ENCODE data around the gene FBXW11.

The FBXW11 gene

GRCh38 chr5:172005708-172006320 lies 624 bp downstream of the FBXW11 start:
- peak overlapping the region; percentile 92 for H3K27ac Mint-ChIP-seq
- H3K27me3 Mint-ChIP-seq = no peaks in the 10 kb centered on the region
- H3K36me3 Mint-ChIP-seq (ENCODE audit: low read depth) = peaks cover 27% of the 10 kb centered on the region
- peaks cover 67% of the 10 kb centered on the region for H3K4me1 Mint-ChIP-seq
- DNase-seq (peak; percentile 42), ATAC-seq (peak; percentile 2)
- peak overlapping the region; percentile 96 for H3K4me3 Mint-ChIP-seq
- no peaks in the 10 kb centered on the region for H3K9me3 Mint-ChIP-seq

- Mint-ChIP-seq H3K4me3 (peak overlapping the region; percentile 96), H3K36me3 (ENCODE audit: low read depth) (peaks cover 34% of the 10 kb centered on the region), H3K9me3 (no peaks in the 10 kb centered on the region), H3K27ac (peak overlapping the region; percentile 92), H3K4me1 (peaks cover 75% of the 10 kb centered on the region), H3K27me3 (no peaks in the 10 kb centered on the region)
- ATAC-seq (peak; percentile 1), DNase-seq (peak; percentile 38)
Measured at GRCh38 chr5:172004824-172005237, 1.6 kb downstream of the FBXW11 start.

- no peak for ATAC-seq
- Mint-ChIP-seq H3K4me1 (peaks cover 79% of the 10 kb centered on the region), H3K27ac (peak overlapping the region; percentile 80), H3K27me3 (no peaks in the 10 kb centered on the region), H3K9me3 (no peaks in the 10 kb centered on the region), H3K4me3 (peak overlapping the region; percentile 96), H3K36me3 (ENCODE audit: low read depth) (peaks cover 38% of the 10 kb centered on the region)
- no peak for DNase-seq
Measured at GRCh38 chr5:172003746-172004145, 2.7 kb downstream of the FBXW11 start.

GRCh38 chr5:172002840-172003512 lies 3.5 kb downstream of the FBXW11 start:
- peak overlapping the region; percentile 96 for H3K4me3 Mint-ChIP-seq
- peak overlapping the region; percentile 80 for H3K27ac Mint-ChIP-seq

GRCh38 chr5:172002310-172002709 lies 4.1 kb downstream of the FBXW11 start:
- H3K9me3 Mint-ChIP-seq = no peaks in the 10 kb centered on the region
- H3K36me3 Mint-ChIP-seq (ENCODE audit: low read depth) = peaks cover 46% of the 10 kb centered on the region

More at GRCh38 chr5:172002840-172003512, 3.5 kb downstream of the FBXW11 start:
- peaks cover 39% of the 10 kb centered on the region for H3K36me3 Mint-ChIP-seq (ENCODE audit: low read depth)
- ATAC-seq (no peak), DNase-seq (no peak)
- no peaks in the 10 kb centered on the region for H3K27me3 Mint-ChIP-seq
- H3K4me1 Mint-ChIP-seq = peaks cover 76% of the 10 kb centered on the region
- no peaks in the 10 kb centered on the region for H3K9me3 Mint-ChIP-seq

GRCh38 chr5:171999877-172000276 lies 6.6 kb downstream of the FBXW11 start:
- no peaks in the 10 kb centered on the region for H3K9me3 Mint-ChIP-seq
- peak overlapping the region; percentile 53 for H3K27ac Mint-ChIP-seq
- ATAC-seq = no peak

More at GRCh38 chr5:172002310-172002709, 4.1 kb downstream of the FBXW11 start:
- ATAC-seq (no peak), DNase-seq (no peak)
- peak overlapping the region; percentile 80 for H3K27ac Mint-ChIP-seq
- H3K4me1 Mint-ChIP-seq = peaks cover 75% of the 10 kb centered on the region
- H3K27me3 Mint-ChIP-seq = no peaks in the 10 kb centered on the region
- peak overlapping the region; percentile 26 for H3K4me3 Mint-ChIP-seq

GRCh38 chr5:171999100-171999499 lies 7.3 kb downstream of the FBXW11 start:
- Mint-ChIP-seq H3K4me1 (peaks cover 84% of the 10 kb centered on the region), H3K9me3 (no peaks in the 10 kb centered on the region), H3K27me3 (no peaks in the 10 kb centered on the region), H3K36me3 (ENCODE audit: low read depth) (peaks cover 52% of the 10 kb centered on the region), H3K4me3 (no peak overlapping the region), H3K27ac (no peak overlapping the region)
- DNase-seq (no peak), ATAC-seq (no peak)

More at GRCh38 chr5:171999877-172000276, 6.6 kb downstream of the FBXW11 start:
- Mint-ChIP-seq H3K4me1 (peaks cover 84% of the 10 kb centered on the region), H3K4me3 (no peak overlapping the region), H3K27me3 (no peaks in the 10 kb centered on the region), H3K36me3 (ENCODE audit: low read depth) (peaks cover 54% of the 10 kb centered on the region)
- DNase-seq = no peak

GRCh38 chr5:171997011-171997410 lies 9.4 kb downstream of the FBXW11 start:
- H3K27me3 Mint-ChIP-seq = no peaks in the 10 kb centered on the region
- H3K36me3 Mint-ChIP-seq (ENCODE audit: low read depth) = peaks cover 60% of the 10 kb centered on the region
- no peak overlapping the region for H3K27ac Mint-ChIP-seq
- ATAC-seq = no peak
- no peak for DNase-seq
- peaks cover 75% of the 10 kb centered on the region for H3K4me1 Mint-ChIP-seq
- no peaks in the 10 kb centered on the region for H3K9me3 Mint-ChIP-seq
- no peak overlapping the region for H3K4me3 Mint-ChIP-seq

- ATAC-seq (no peak), DNase-seq (no peak)
- H3K36me3 Mint-ChIP-seq (ENCODE audit: low read depth) = peaks cover 65% of the 10 kb centered on the region
- no peak overlapping the region for H3K4me3 Mint-ChIP-seq
- no peaks in the 10 kb centered on the region for H3K9me3 Mint-ChIP-seq
- no peaks in the 10 kb centered on the region for H3K27me3 Mint-ChIP-seq
- H3K4me1 Mint-ChIP-seq = peaks cover 73% of the 10 kb centered on the region
- no peak overlapping the region for H3K27ac Mint-ChIP-seq
Measured at GRCh38 chr5:171992813-171993212, 13.6 kb downstream of the FBXW11 start.

GRCh38 chr5:171992305-171992704 lies 14.1 kb downstream of the FBXW11 start:
- no peaks in the 10 kb centered on the region for H3K9me3 Mint-ChIP-seq
- DNase-seq = no peak
- H3K27me3 Mint-ChIP-seq = no peaks in the 10 kb centered on the region
- no peak overlapping the region for H3K27ac Mint-ChIP-seq
- H3K4me1 Mint-ChIP-seq = peaks cover 71% of the 10 kb centered on the region
- peaks cover 64% of the 10 kb centered on the region for H3K36me3 Mint-ChIP-seq (ENCODE audit: low read depth)
- ATAC-seq = no peak
- H3K4me3 Mint-ChIP-seq = no peak overlapping the region

GRCh38 chr5:171990713-171991015 lies 15.8 kb downstream of the FBXW11 start:
- Mint-ChIP-seq H3K27ac (no peak overlapping the region), H3K4me3 (no peak overlapping the region), H3K4me1 (peaks cover 74% of the 10 kb centered on the region), H3K27me3 (no peaks in the 10 kb centered on the region), H3K9me3 (no peaks in the 10 kb centered on the region), H3K36me3 (ENCODE audit: low read depth) (peaks cover 57% of the 10 kb centered on the region)
- no peak for ATAC-seq
- DNase-seq = no peak

- DNase-seq (no peak), ATAC-seq (no peak)
- no peak overlapping the region for H3K4me3 Mint-ChIP-seq
- H3K36me3 Mint-ChIP-seq (ENCODE audit: low read depth) = peaks cover 58% of the 10 kb centered on the region
- peak overlapping the region; percentile 67 for H3K27ac Mint-ChIP-seq
- no peaks in the 10 kb centered on the region for H3K9me3 Mint-ChIP-seq
- no peaks in the 10 kb centered on the region for H3K27me3 Mint-ChIP-seq
- H3K4me1 Mint-ChIP-seq = peaks cover 76% of the 10 kb centered on the region
Measured at GRCh38 chr5:171989946-171990712, 16.3 kb downstream of the FBXW11 start.

- peak; percentile 55 for ATAC-seq
- H3K4me1 Mint-ChIP-seq = peaks cover 80% of the 10 kb centered on the region
- no peak overlapping the region for H3K4me3 Mint-ChIP-seq
- H3K36me3 Mint-ChIP-seq (ENCODE audit: low read depth) = peaks cover 62% of the 10 kb centered on the region
- no peak for DNase-seq
- H3K27ac Mint-ChIP-seq = peak overlapping the region; percentile 61
- no peaks in the 10 kb centered on the region for H3K27me3 Mint-ChIP-seq
- H3K9me3 Mint-ChIP-seq = no peaks in the 10 kb centered on the region
Measured at GRCh38 chr5:171989276-171989675, 17.2 kb downstream of the FBXW11 start.

- Mint-ChIP-seq H3K9me3 (peaks cover 2% of the 10 kb centered on the region), H3K4me1 (peaks cover 84% of the 10 kb centered on the region), H3K27me3 (no peaks in the 10 kb centered on the region), H3K4me3 (no peak overlapping the region), H3K27ac (no peak overlapping the region), H3K36me3 (ENCODE audit: low read depth) (peaks cover 60% of the 10 kb centered on the region)
- no peak for ATAC-seq
- DNase-seq = no peak
Measured at GRCh38 chr5:171986772-171987171, 19.7 kb downstream of the FBXW11 start.

Data from activated naive CD8-positive, alpha-beta T cell treated with anti-CD3 and anti-CD28 coated beads, Interleukin-2, amount 50 U/mL, for 24 hours (primary cell).